ENCODE measurements around the gene PXDN.

The PXDN gene

DNA sequence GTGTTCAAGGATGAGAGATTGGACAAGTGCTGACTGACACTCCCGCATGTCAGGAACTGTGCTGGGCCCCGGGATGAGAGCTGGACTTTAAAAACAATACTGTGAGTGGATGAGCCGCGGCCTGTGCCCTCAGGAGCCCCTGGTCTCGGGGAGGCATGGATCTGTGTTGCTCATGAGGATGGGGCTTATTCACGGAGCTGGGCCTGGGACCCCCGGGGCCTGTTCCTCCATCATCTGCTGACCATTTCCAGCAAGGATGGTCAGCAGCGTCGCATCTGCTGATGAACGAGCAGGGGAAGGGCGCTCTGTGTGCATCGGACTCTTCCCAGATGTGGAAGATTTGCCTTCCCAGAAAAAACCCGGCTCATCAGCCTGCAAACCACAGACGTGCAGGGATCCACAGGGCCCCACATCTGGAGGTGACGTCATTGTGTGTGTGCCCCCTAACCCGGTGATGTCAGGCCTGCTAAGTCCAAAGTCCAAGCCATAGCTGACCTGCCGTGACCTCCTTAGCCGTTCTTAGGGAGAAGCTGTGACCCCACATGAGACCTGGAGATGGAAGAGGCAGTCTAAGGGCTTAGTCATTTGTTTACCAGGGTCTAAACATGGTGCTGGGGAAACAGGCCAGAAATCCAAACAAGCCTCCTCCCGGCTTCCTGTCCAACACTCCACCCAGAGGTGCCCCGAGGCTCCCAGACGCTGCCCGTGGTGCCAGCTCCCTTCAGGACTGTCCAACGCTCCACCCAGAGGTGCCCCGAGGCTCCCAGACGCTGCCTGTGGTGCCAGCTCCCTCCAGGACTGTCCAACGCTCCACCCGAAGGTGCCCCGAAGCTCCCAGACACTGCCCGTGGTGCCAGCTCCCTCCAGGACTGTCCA is 143.9 kb downstream of the PXDN start:
- H4K20me1 ChIP-seq (ENCODE audit: insufficient read depth, low read length) = no peaks in the 10 kb centered on the region
- H3K36me3 ChIP-seq (replicated peaks; ENCODE audit: insufficient read depth, low read length) = no peaks in the 10 kb centered on the region
- H3K9ac ChIP-seq (ENCODE audit: low read length) = no peak overlapping the region
- no peaks in the 10 kb centered on the region for H3K27me3 ChIP-seq (replicated peaks; ENCODE audit: insufficient read depth, low read length)
- TF ChIP-seq CTCF (IDR thresholded peaks at IDR 0.05; ENCODE audit: low read length) (no peak), EZH2phosphoT487 (IDR thresholded peaks at IDR 0.05; ENCODE audit: low read length) (no peak), EZH2 (optimal IDR thresholded peaks at IDR 0.05; ENCODE audit: low read depth, low read length) (no peak)
- no peaks in the 10 kb centered on the region for H3F3A ChIP-seq (ENCODE audit: insufficient read depth, low read length)
- no peak overlapping the region for H3K4me2 ChIP-seq (ENCODE audit: low read depth, low read length)
- DNase-seq = no peak
- H2AFZ ChIP-seq (ENCODE audit: low read length) = no peak overlapping the region
- H3K4me1 ChIP-seq (ENCODE audit: low read length) = no peaks in the 10 kb centered on the region
- no peaks in the 10 kb centered on the region for H3K9me3 ChIP-seq (replicated peaks; ENCODE audit: insufficient read depth, low read length)
- H3K4me3 ChIP-seq (ENCODE audit: low read length) = no peak overlapping the region
- H3K9me2 ChIP-seq (replicated peaks; ENCODE audit: insufficient read depth, low read length) = no peaks in the 10 kb centered on the region
- H3K27ac ChIP-seq (ENCODE audit: low read length) = no peak overlapping the region
- no peaks in the 10 kb centered on the region for H3K79me2 ChIP-seq (ENCODE audit: low read length)

- H3K79me2 ChIP-seq (ENCODE audit: low read length) = no peaks in the 10 kb centered on the region
- no peaks in the 10 kb centered on the region for H3K9me3 ChIP-seq (replicated peaks; ENCODE audit: insufficient read depth, low read length)
- no peak for DNase-seq
- no peak overlapping the region for H3K4me3 ChIP-seq (ENCODE audit: low read length)
- H3F3A ChIP-seq (ENCODE audit: insufficient read depth, low read length) = no peaks in the 10 kb centered on the region
- no peak overlapping the region for H3K9ac ChIP-seq (ENCODE audit: low read length)
- no peaks in the 10 kb centered on the region for H3K27me3 ChIP-seq (replicated peaks; ENCODE audit: insufficient read depth, low read length)
- H4K20me1 ChIP-seq (ENCODE audit: insufficient read depth, low read length) = no peaks in the 10 kb centered on the region
- H3K36me3 ChIP-seq (replicated peaks; ENCODE audit: insufficient read depth, low read length) = no peaks in the 10 kb centered on the region
- no peak for TF ChIP-seq EZH2phosphoT487 (IDR thresholded peaks at IDR 0.05; ENCODE audit: low read length)
- TF ChIP-seq CTCF (IDR thresholded peaks at IDR 0.05; ENCODE audit: low read length) = no peak
- no peak for TF ChIP-seq EZH2 (optimal IDR thresholded peaks at IDR 0.05; ENCODE audit: low read depth, low read length)
- H2AFZ ChIP-seq (ENCODE audit: low read length) = no peak overlapping the region
- H3K4me1 ChIP-seq (ENCODE audit: low read length) = no peaks in the 10 kb centered on the region
- no peak overlapping the region for H3K4me2 ChIP-seq (ENCODE audit: low read depth, low read length)
- H3K9me2 ChIP-seq (replicated peaks; ENCODE audit: insufficient read depth, low read length) = no peaks in the 10 kb centered on the region
- H3K27ac ChIP-seq (ENCODE audit: low read length) = no peak overlapping the region
Measured at GRCh38 chr2:1599301-1600085, 144.8 kb downstream of the PXDN start.

DNA sequence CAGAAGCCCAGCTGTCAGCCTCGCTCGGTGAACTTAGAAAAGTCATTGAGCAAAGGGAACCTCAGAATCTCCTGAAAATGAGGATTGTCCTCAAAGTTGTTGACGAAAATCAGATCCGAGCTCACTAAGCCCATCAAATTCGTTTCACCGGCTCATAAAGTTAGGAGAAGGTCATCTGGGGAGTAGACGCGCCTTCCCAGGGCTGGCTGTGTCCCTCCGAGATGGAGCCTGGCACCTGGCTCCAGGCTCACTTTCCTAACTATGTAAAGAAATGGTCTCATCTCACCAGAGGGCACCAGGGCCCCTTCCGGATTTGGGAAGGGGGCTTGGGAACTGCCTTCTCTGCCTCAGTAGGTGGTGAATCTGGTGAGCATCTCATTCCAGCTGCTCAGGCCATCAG is 145.5 kb downstream of the PXDN start:
- Histone ChIP-seq H4K20me1 (ENCODE audit: insufficient read depth, low read length) (no peaks in the 10 kb centered on the region), H2AFZ (ENCODE audit: low read length) (no peak overlapping the region), H3K4me3 (ENCODE audit: low read length) (no peak overlapping the region), H3K79me2 (ENCODE audit: low read length) (no peaks in the 10 kb centered on the region), H3K27ac (ENCODE audit: low read length) (no peak overlapping the region), H3F3A (ENCODE audit: insufficient read depth, low read length) (no peaks in the 10 kb centered on the region), H3K9ac (ENCODE audit: low read length) (no peak overlapping the region), H3K4me1 (ENCODE audit: low read length) (no peaks in the 10 kb centered on the region), H3K9me3 (replicated peaks; ENCODE audit: insufficient read depth, low read length) (no peaks in the 10 kb centered on the region), H3K4me2 (ENCODE audit: low read depth, low read length) (no peak overlapping the region), H3K9me2 (replicated peaks; ENCODE audit: insufficient read depth, low read length) (no peaks in the 10 kb centered on the region), H3K27me3 (replicated peaks; ENCODE audit: insufficient read depth, low read length) (no peaks in the 10 kb centered on the region), H3K36me3 (replicated peaks; ENCODE audit: insufficient read depth, low read length) (no peaks in the 10 kb centered on the region)
- no peak for DNase-seq
- TF ChIP-seq EZH2 (optimal IDR thresholded peaks at IDR 0.05; ENCODE audit: low read depth, low read length) (no peak), EZH2phosphoT487 (IDR thresholded peaks at IDR 0.05; ENCODE audit: low read length) (no peak), CTCF (IDR thresholded peaks at IDR 0.05; ENCODE audit: low read length) (no peak)

Measured in MM.1S (cell line).